Subcutaneous abdominal adipose tissue (tissue), 5 donors: ENCODE results near the gene KRTAP12-4.
"Not testable (repeated sequence)": the region's sequence is repeated elsewhere in the genome, so short reads cannot be mapped to it uniquely, and the experiment has no call there.

Experiments used
- H3K27ac ChIP-seq: one replicate; pipeline ENCODE4 v1.7.0; 2013; ENCODE audit warnings: low read depth, mild to moderate bottlenecking, inconsistent platforms, low read length, moderate library complexity
- H3K27me3 ChIP-seq, 5 donors: one replicate each; pipeline ENCODE4 v1.7.0; 2013; ENCODE audit warnings: low read length in 5 of 5, inconsistent platforms in 1 of 5; ENCODE audit not compliant: control insufficient read depth in 5 of 5, insufficient read depth in 4 of 5
- H3K36me3 ChIP-seq, 5 donors: one replicate each; pipeline ENCODE4 v1.7.0; 2013; ENCODE audit warnings: low read length in 5 of 5; ENCODE audit not compliant: control insufficient read depth in 5 of 5, insufficient read depth in 5 of 5
- H3K4me1 ChIP-seq, 5 donors: one replicate each; pipeline ENCODE4 v1.7.0; 2013; ENCODE audit warnings: low read length in 5 of 5, mild to moderate bottlenecking in 3 of 5, moderate library complexity in 1 of 5; ENCODE audit not compliant: control insufficient read depth in 5 of 5, insufficient read depth in 5 of 5
- H3K4me3 ChIP-seq, 5 donors: one replicate each; pipeline ENCODE4 v1.7.0; 2013; ENCODE audit warnings: low read length in 5 of 5, low read depth in 1 of 5
- H3K9ac ChIP-seq, 5 donors: one replicate each; pipeline ENCODE4 v1.7.0; 2013; ENCODE audit warnings: low read length in 5 of 5, mild to moderate bottlenecking in 4 of 5, moderate library complexity in 3 of 5
- H3K9me3 ChIP-seq, 5 donors: one replicate each; pipeline ENCODE4 v1.7.0; 2013; ENCODE audit warnings: low read length in 5 of 5; ENCODE audit not compliant: control insufficient read depth in 5 of 5
- donor health status: healthy.
- donor health status: healthy.
- donor health status: healthy.
- donor health status: healthy.
- donor health status: healthy.

Gene KRTAP12-4

DNA sequence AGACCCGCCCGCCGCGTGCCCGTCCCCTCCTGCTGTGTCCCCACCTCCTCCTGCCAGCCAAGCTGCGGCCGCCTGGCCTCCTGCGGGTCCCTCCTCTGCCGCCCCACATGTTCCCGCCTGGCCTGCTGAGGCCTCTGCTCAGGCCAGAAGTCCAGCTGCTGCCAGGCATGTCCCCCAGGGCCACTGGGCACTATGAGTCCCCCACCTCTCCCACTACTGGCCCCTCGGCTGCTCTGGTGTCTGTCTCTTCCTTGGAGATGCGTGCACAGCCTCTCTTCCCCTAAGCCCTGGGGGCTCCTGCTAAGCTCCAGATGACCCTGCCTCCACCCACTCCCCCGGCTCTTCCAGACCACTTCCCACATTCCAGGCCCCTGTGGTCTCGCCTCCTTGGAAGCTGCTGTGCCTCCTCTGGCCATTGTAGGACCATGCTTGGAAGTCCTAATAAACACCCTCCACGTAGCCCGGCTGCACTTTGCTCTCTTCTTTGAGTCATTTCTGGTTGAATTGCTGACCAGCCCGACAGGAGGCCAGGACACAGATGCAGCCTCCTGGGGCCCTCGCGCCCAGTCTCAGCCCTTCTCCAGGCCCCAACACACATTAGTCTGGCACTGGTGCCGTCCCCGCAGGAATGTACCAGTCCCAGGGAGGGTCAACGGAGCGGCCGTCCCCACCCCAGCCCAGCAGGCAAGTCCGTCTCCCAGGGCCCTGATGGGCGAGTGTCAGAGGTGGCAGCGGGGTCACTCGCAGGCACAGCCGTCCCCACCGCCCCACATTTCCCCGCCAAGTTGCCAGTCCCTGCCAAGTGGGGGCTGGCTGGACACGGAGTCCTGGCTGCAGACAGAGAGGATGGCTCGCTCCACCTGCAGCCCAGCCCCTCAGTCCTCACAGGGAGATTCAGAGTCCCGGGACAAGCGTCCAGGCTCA lies 43.6 kb upstream of the KRTAP12-4 start:
- no peak overlapping the region for H3K4me3 ChIP-seq
- H3K9me3 ChIP-seq: peaks cover 0 to 7% (median 2%) of the 10 kb centered on the region in 5 donors
- no peaks in the 10 kb centered on the region for H3K36me3 ChIP-seq
- H3K9ac ChIP-seq: no peak overlapping the region
- H3K27me3 ChIP-seq: peaks cover 41 to 72% (median 57%) of the 10 kb centered on the region in 5 donors
- H3K4me1 ChIP-seq: no peaks in the 10 kb centered on the region
- no peak overlapping the region for H3K27ac ChIP-seq

DNA sequence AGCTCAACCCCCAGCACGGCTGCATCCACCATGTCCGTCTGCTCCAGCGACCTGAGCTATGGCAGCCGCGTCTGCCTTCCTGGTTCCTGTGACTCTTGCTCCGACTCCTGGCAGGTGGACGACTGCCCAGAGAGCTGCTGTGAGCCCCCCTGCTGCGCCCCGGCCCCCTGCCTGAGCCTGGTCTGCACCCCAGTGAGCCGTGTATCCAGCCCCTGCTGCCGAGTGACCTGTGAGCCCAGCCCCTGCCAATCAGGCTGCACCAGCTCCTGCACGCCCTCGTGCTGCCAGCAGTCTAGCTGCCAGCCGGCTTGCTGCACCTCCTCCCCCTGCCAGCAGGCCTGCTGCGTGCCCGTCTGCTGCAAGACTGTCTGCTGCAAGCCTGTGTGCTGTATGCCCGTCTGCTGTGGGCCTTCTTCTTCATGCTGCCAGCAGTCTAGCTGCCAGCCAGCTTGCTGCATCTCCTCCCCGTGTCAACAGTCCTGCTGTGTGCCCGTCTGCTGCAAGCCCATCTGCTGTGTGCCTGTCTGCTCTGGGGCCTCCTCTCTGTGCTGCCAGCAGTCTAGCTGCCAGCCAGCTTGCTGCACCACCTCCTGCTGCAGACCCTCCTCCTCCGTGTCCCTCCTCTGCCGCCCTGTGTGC lies 42.8 kb upstream of the KRTAP12-4 start, which contains the start of gene KRTAP10-12:
TSS of gene KRTAP10-12 (plus strand) at position 1 of the 639 bp plus-strand sequence. CDS start at position 31, 30 bp downstream.
- not testable (repeated sequence) for H3K4me1 ChIP-seq, H3K9ac ChIP-seq, H3K36me3 ChIP-seq, H3K4me3 ChIP-seq, H3K27ac ChIP-seq
- H3K27me3 ChIP-seq: peaks cover 33 to 64% (median 50%) of the 10 kb centered on the region in 5 donors
- peaks cover 0 to 14% (median 5%) of the 10 kb centered on the region in 5 donors for H3K9me3 ChIP-seq

DNA sequence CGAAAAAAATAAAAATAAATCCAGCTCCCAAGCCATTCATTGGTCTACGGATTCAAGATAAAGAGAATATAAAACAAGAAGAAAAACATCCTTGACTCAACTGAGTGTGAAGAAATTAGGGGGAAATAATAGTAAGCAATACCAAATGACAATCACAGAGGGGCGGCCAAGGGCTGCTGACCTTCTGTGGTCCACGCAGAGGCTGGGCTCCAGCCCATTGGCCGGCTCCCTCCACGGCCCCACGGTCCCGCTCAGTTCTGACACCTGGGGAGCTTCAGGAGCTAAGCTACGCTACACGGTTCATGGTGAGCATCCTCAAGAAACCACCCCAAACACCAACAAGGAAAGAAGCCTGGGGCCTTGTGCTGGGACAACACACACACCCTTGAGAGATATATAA lies 42.1 kb upstream of the KRTAP12-4 start:
- Histone ChIP-seq H3K9me3 (peaks cover 0 to 18% (median 5%) of the 10 kb centered on the region in 5 donors), H3K4me1 (no peaks in the 10 kb centered on the region), H3K36me3 (no peaks in the 10 kb centered on the region), H3K4me3 (no peak overlapping the region), H3K27me3 (peaks cover 31 to 57% (median 43%) of the 10 kb centered on the region in 5 donors), H3K9ac (no peak overlapping the region), H3K27ac (no peak overlapping the region)

DNA sequence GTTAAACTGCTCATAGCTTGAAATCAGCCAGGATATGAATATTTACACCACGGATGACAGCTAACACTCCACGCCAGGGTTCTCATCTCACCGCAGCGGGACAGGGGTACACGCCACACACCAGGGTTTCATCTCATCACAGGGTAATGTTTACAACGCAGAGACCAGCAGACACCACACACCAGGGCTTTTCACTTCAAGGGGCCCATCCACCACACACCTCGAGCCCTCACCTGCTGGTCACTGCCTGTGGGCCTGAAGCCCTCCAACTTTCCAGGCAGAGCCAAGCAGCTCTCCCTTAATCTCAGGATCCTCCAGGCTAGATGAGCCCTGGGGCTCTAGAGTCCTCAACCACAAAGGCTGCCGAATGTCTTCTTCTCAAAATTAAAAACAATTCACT lies 41.2 kb upstream of the KRTAP12-4 start:
- no peak overlapping the region for H3K9ac ChIP-seq
- no peaks in the 10 kb centered on the region for H3K36me3 ChIP-seq
- no peaks in the 10 kb centered on the region for H3K4me1 ChIP-seq
- H3K27ac ChIP-seq: no peak overlapping the region
- H3K27me3 ChIP-seq: peaks cover 25 to 48% (median 36%) of the 10 kb centered on the region in 5 donors
- H3K9me3 ChIP-seq: peaks cover 0 to 18% (median 5%) of the 10 kb centered on the region in 5 donors
- no peak overlapping the region for H3K4me3 ChIP-seq

DNA sequence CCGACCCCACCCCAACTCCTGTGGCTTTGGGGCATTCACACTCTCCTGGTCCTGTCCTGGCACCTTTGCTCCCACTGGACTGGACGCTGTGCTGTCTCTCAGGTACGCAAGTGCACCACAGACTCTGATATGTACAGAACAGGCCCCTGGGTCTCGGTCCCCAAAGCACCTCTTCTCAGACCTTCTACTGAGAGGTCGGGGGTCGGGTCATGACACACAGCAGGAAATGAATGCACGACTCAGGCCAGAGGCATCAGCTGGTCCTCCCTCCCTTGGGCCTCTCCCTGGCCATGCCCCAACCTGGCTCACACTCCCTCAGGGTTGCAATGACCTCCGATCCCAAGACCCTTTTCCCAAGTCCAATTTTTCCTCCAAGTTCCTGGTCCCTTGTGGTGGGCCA lies 40.7 kb upstream of the KRTAP12-4 start:
- peaks cover 25 to 43% (median 33%) of the 10 kb centered on the region in 5 donors for H3K27me3 ChIP-seq
- no peak overlapping the region for H3K9ac ChIP-seq
- H3K27ac ChIP-seq: no peak overlapping the region

DNA sequence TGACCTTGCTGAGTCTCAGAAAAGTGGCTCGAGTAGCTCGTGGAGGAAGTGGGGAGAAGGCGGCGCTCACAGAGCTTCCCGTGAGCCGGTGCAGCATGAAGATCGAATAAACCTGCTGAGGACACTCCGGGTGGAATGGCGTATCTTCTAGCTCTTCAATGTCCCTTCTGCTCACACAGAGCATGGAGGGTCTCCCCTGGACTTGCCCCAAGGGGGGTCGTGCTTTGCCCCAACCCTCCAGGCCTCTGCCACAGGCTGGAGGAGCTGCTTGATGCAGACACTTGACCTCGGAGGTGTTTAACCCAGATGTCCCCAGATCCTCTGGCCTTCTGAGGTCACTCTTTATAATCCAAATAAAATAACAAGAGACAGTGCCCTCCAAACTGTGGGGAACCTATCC lies 40.3 kb upstream of the KRTAP12-4 start:
- Histone ChIP-seq H3K9ac (no peak overlapping the region), H3K9me3 (peaks cover 0 to 18% (median 5%) of the 10 kb centered on the region in 5 donors), H3K27me3 (peaks cover 23 to 39% (median 29%) of the 10 kb centered on the region in 5 donors), H3K4me1 (no peaks in the 10 kb centered on the region), H3K4me3 (no peak overlapping the region), H3K27ac (no peak overlapping the region), H3K36me3 (no peaks in the 10 kb centered on the region)

More for the DNA sequence above, 40.7 kb upstream of the KRTAP12-4 start:
- H3K9me3 ChIP-seq: peaks cover 0 to 18% (median 5%) of the 10 kb centered on the region in 5 donors
- H3K4me1 ChIP-seq: no peaks in the 10 kb centered on the region
- no peak overlapping the region for H3K4me3 ChIP-seq
- H3K36me3 ChIP-seq: no peaks in the 10 kb centered on the region

DNA sequence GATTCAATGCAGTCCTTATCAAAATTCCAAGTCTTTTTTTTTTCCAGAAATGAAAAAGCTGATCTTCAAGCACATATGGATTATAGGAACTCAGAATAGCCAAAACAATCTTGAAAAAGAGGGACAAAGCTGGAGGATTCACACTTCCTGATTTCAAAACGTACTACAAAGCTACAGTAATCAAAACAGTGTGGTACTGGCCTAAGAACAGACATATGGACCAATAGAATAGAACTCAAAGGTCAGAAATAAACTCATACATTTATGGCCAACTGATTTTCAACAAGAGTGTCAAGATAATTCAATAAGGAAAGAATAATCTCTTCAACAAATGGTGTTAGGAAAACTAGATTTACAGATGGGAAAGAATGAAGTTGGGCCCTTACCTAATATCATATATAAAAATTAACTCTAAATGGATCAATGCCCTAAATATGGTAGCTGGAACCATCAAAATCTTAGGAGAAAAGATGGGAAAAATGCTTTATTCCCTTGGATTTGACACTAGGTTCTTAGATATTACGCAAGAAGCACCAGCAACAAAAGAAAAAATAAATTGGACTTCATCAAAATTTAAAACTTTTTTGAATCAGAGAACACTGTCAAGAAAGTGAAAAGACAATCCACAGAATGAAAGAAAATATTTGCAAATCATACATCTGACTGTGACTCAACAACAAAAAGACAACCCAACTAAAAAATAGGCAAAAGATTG lies 38.5 kb upstream of the KRTAP12-4 start:
- Histone ChIP-seq H3K27me3 (peaks cover 14 to 24% (median 17%) of the 10 kb centered on the region in 5 donors), H3K27ac (no peak overlapping the region), H3K4me3 (no peak overlapping the region), H3K9me3 (peaks cover 0 to 18% (median 5%) of the 10 kb centered on the region in 5 donors), H3K9ac (no peak overlapping the region), H3K36me3 (no peaks in the 10 kb centered on the region), H3K4me1 (no peaks in the 10 kb centered on the region)

DNA sequence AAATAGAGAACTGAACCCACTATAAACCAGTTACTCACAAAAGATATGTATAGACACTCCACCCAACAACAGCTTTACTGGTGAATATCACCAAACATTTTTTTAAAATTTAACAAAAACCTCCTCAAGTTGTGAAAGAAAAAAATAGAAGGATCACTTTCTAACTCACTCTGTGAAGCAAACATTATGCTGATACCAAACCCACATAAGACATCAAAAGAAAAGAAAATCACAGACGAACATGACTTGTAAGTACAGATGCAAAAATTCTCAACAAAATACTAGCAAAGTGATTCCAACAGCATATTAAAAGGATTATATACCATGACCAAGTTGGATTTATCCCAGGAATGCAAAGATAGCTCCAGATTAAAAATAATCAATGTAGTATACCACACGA lies 37.2 kb upstream of the KRTAP12-4 start:
- peaks cover 0 to 2% (median 0%) of the 10 kb centered on the region in 5 donors for H3K4me1 ChIP-seq
- no peak overlapping the region for H3K27ac ChIP-seq
- no peaks in the 10 kb centered on the region for H3K36me3 ChIP-seq
- no peak overlapping the region for H3K9ac ChIP-seq
- H3K27me3 ChIP-seq: peaks cover 9 to 26% (median 17%) of the 10 kb centered on the region in 5 donors
- H3K4me3 ChIP-seq: no peak overlapping the region
- peaks cover 0 to 18% (median 5%) of the 10 kb centered on the region in 5 donors for H3K9me3 ChIP-seq

DNA sequence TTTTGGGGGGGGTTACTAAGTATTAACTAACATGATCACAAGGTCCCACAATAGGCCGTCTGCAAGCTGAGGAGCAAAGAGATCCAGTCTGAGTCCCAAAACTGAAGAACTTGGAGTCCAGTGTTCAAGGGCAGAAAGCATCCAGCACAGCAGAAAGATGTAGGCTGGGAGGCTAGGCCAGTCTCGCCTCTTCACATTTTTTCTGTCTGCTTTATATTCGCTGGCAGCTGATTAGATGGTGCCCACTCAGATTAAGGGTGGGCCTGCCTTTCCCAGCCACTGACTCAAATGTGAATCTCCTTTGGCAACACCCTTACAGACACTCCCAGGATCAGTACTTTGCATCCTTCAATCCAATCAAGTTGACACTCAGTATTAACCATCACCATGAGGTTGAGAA lies 35.3 kb upstream of the KRTAP12-4 start:
- peaks cover 0 to 18% (median 5%) of the 10 kb centered on the region in 5 donors for H3K9me3 ChIP-seq
- H3K9ac ChIP-seq, H3K4me1 ChIP-seq, H3K27ac ChIP-seq, H3K4me3 ChIP-seq, H3K36me3 ChIP-seq: not testable (repeated sequence)
- peaks cover under 1 to 22% (median 12%) of the 10 kb centered on the region in 5 donors for H3K27me3 ChIP-seq
